Inferior parietal cortex (tissue), 1 donor: ENCODE results near the gene GDF7.

Experiments used
- DNase-seq: peaks from one replicate; pipeline ENCODE4 v3.0.0-alpha.2; 2016; ENCODE audit errors: extremely low spot score

Gene GDF7

DNA sequence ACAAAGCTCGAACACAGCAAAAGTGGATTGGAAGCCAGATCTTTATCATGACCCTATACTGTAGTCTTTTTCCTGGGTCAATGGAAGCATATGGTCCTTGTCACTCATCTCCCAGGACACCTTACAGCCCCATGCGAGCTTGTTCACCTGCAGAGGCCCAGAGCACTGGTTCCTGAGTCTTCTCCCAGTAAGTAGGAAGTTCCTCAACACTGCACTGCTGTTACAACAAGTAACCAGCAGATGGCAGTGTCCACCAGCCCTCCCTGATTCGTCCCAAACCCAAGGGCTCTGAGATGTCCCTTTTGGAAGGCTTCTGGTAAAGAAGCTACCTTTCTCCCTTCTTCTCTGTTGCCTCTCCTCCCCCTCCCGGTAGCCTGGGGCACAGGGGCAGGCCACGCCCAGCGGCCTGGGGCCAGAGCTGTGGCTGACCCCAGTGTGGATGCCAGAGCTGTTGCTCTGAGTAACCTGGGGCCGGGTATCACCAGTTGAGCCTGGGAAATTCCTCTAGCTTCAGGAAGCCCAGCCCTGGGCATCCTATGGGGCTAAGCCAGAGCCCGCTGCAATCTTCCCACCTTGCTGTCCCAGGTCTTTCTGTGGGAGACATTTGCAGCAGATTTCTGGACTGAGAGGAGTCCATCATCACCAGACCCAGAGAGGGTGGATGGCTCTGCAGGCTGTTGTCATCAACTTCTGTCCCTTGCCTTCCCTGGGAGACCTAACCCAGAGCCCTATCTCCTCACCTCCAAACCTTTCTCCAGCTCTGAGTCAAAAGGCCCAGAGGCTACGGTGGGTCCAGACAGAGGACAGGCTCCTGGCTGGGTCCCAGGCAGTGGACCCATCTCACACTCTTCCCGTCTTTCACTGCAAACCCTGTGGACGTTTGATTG is 5.3 kb upstream of the GDF7 start:
- peak; percentile 90 for DNase-seq

DNA sequence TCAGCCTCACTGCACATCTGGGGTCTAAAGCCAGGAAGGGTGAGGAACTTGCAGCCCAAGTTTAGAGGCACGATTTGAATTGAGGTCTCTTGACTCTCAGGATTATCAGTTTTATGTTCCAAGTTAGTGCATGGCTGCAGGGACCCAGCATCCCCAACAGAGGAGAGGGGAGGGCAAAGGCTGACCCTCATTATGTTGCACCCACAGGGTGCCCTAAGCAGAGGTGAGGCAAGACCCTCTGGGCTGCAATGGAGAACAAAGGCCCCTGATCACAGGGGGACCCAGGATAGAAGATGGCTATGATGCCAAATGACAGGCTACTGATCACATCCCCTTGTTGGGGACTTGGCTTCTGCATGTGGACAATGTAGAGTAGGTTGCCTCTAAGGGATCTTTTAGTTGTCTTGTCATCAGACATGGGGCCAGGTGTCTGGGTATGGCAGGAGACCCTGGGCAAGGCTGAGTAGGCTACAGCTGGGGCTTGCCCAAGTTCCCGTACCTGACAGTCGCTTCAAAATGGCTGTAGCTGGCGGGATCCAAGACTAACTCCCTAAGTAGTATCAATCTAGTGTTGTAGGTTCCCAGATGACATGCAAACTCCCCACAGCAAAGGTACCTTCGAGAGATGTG is 4.5 kb upstream of the GDF7 start:
- no peak for DNase-seq

GRCh38 chr2:20663196-20664070 is 3.5 kb upstream of the GDF7 start:
- DNase-seq = no peak

DNA sequence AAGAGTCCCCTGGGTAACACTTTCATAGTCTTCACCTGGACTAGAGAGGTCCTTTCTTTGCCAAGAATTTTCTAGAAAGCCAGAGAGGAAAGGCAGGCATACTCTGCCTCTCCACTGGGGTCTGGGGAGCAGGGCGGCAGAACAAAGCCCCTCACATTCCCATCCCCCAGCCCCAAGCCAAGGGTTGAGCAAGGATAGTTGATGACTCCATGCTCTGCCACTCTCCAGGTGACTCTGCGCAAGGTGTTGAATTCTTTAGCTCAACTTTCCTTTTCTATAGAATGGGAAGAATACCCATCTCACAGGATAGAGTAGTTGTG is 2.9 kb upstream of the GDF7 start:
- no peak for DNase-seq

DNA sequence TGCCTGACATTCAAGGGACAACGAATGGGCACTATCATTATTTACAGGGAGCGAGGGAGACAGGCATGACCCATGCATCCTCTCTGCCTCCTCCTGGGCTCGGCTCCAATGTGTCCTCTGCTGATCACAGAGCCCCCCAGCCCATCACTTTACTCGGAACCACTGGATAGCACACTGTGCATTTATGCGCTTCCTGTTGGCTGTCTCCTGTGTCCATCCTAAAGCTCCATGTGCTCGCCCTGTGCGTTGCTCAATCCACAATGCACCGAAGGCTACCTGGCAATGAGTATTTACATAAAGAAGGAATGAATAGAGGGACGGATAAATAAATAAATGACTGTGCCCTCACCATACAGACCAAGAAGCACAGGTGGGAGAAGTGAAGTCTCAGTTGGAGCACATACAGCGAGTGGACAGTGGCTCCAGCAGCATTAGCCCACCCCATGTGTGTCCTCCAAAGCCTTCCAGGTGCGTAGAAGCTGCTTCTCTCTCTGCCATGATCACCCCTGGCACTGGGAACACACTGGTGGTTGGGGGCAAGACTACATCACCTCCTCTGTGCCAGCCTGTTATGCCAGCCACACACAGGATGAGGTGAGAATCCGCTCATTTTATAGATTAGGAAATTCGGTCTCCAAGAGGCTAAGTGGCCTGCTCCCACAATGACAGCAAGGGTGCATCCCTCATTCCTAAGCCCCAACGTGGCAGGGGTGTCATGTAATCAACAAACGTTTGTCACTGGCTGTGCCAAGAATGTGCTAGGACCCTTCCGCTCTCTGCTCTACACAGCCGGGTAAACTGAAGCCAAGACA is 2.3 kb upstream of the GDF7 start:
- DNase-seq = no peak

DNA sequence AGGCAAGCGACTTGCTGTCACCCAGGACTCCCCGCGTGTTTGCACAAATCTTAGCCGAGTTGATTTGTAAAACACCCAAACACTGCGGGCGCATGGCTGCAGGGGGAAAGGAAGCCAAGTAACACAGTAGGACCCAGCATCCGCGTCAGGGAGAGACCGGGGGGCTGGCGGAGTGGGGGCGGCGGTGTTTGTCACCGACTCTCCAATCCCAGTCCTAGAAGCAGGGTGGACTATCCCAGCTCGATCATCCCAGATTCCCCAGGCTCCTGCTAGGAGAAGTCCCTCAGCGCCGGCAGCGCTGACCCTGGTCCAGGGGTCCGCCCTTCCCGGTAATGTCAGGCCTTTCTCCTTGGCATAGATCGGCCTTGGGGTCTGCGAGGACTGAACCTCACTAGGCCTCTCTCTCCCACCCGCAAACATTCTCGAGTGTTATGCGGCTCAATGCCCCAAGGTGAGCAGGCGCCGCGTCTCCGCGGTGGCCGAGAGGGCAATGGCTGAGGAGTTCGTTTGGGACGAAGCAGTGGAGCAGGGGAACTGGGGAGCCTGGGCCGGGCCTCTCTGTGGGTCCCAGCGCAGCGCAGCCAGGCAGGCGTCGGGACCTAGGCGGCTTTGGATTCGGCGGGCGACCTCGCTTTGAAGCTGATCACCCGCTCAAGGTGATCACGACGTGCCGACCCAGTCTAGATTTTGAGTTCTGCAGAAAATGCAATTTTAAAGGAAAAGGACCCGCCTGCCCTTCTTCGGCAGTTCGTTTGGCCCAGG is 1.5 kb upstream of the GDF7 start:
- DNase-seq = no peak

GRCh38 chr2:20666005-20666303 is 990 bp upstream of the GDF7 start:
- DNase-seq = no peak

- no peak for DNase-seq
Observed at GRCh38 chr2:20667151-20667530, 197 bp downstream of the GDF7 start.

GRCh38 chr2:20667531-20668401 is 822 bp downstream of the GDF7 start:
- DNase-seq = no peak

DNA sequence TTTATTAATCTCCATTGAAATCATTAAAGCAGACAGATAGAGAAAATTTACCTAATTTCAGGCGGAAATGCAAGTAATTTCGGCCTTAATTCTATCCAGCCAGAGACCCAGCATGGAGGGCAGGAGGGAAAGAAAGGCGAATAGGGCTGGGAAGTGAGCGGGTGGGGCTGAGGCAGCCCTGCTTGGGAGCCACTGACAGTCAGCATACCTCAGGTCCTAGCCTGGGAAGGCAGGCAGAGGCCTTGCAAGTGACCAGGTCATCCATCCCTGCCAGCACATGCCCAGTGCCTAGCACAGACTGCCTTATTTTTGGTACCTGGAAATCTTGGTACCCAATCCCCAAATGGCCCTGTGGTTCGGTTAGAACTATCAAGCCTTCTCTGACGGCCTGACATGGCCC is 1.5 kb downstream of the GDF7 start:
- no peak for DNase-seq

DNA sequence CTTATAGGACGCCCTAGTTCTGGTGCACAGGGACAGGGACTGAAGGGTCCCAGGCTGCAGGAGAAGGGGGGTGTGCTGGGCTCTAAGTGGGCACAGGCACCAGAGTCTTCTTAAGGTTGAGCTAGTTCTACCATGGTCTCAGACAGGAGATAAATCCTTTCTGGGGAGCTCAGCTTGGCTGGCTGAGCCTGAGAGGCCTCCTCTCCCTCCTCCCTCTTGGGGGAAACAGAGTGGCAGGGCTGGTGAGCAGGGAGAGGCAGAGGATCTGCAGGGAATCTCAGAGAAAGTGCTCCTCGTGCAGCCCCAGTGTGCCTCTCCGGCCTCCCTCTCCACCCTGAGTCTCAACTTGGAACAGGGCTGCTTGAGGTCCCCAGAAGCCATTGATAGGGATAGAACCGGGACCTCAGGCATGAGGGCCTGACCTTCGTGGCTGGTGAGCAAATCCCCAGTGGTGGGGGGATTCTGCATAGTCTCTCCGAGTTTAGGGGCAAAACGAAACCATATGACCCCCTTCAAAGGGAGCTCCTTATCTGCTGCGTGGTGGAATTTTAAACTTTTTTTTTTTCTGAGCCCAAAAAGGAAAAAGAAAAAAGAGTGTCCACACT is 2.0 kb downstream of the GDF7 start:
- DNase-seq = no peak

DNA sequence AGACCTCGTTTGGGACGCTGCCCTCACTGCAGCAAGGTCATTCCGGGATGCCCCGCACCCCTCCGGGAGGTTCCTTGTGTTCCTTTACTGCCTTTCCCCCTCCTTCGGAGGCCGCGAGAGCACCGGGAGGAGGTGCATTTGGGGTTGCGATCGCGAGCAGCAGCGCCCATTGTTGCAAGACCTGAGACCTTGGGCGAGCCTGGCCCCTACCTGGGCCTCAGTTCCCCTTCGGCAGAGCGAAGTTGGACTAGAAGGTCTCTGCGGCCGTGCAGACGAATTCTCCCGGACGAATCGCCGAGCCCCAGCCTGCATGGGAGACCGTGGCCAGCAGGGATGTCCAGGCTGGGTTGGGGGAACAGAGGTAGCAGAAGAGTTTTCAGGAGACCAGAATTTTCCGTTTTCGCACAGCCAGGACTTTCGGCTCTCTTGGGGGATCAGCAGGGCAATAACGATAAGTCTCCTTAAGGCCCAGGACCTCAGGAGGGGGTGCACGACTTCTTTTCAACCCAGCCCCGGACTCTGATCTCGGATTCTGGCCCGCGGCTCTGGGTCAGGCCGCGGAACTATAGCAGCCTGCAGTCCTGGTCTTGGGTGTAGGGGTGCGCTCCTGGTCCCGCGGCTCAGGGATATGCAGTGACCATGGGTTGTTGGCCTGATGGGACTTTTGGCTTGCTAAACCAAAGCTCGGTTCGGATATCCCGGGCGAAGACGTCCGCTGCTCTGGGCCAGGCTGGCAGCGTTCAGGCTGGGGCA is 2.8 kb downstream of the GDF7 start:
- DNase-seq = no peak

DNA sequence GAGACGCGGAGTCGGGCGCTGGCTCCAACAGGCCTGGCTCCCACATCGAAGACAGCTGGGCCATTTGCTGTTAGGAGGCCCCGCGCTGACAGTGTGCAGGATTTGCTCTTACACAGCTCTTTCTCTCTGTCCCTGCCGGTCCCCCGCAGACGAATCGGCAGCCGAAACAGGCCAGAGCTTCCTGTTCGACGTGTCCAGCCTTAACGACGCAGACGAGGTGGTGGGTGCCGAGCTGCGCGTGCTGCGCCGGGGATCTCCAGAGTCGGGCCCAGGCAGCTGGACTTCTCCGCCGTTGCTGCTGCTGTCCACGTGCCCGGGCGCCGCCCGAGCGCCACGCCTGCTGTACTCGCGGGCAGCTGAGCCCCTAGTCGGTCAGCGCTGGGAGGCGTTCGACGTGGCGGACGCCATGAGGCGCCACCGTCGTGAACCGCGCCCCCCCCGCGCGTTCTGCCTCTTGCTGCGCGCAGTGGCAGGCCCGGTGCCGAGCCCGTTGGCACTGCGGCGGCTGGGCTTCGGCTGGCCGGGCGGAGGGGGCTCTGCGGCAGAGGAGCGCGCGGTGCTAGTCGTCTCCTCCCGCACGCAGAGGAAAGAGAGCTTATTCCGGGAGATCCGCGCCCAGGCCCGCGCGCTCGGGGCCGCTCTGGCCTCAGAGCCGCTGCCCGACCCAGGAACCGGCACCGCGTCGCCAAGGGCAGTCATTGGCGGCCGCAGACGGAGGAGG is 3.5 kb downstream of the GDF7 start:
- DNase-seq = no peak

GRCh38 chr2:20671036-20671735 is 4.2 kb downstream of the GDF7 start:
- DNase-seq = no peak

DNA sequence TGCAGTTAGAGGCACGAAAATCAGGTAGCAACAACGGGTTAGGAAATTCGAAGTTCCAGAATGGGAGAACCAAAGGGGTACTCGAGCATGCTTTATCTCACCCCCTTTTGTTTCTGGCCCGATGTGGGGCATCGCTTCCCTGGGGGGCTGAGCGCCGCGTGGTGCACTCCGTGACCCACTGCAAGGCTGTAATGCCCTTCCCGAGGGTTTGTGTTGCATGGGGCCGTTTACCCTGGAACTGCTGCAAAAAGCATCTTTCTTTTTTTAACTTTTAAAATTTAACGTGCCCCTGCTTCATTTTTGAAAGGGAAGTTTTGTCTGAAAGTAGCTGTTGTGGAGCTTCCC is 4.8 kb downstream of the GDF7 start:
- no peak for DNase-seq

GRCh38 chr2:20672201-20672951 is 5.4 kb downstream of the GDF7 start:
- no peak for DNase-seq

DNA sequence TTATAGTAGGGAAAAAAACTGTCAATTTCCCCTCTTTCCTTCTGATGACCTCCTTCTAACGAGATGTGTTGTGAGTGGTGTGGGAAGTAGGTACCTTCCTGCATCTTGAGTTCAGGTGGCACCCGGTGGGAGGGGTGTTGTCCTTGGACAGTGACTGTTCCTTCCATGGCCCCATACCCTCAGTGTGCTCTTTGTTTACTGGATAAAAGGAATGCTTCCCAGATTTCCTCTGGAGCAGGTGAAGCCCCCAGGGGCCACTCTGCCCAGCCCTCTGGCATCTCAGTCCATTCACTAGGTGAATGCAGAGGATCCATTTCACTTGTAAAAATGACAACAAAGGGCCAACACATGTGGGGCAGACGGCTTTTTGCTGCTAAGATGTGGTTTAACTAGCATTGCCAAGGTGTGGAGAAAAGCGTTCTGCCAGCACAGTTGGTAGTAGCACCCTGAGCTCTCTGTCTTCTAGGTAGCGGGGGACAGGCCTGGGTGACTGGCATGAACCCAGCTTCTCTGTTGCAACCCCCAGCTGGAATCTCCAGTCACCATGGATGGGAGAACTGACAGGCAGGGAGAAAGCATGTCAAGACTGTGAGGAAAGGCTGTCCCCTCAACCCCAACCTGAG is 6.9 kb downstream of the GDF7 start:
- no peak for DNase-seq
